AG04450 (cell line): Measurements from ENCODE around the gene MOB1B. TPM values are rescaled to one million over a fixed set of nuclear protein-coding genes. Genes with fewer than 3 reads are reported as not detected.

Experiments used
- CTCF ChIA-PET: fragments of 300-600, 350-600 bp; formaldehyde crosslinking; extraction: SDS; loops from one replicate; lab custom pipeline; 2022; ENCODE audit warnings: antibody characterized with exemption, inconsistent platforms; lab: Charles Lee
- POLR2A ChIA-PET: fragments of 350-600 bp; formaldehyde crosslinking; extraction: SDS; loops from one replicate; lab custom pipeline; 2021; ENCODE audit warnings: antibody characterized with exemption, inconsistent platforms; lab: Yijun Ruan, JAX
- DNase-seq: peaks from one replicate; pipeline ENCODE4 v3.0.0-alpha.2; 2011; ENCODE audit warnings: low read depth, low spot score
- H3K27ac ChIP-seq: one replicate; pipeline ENCODE4 v1.5.1; 2012; ENCODE audit warnings: low read depth, low read length, control low read depth
- H3K27me3 ChIP-seq: one replicate; pipeline ENCODE4 v1.6.0; 2012; ENCODE audit warnings: low read length; ENCODE audit not compliant: control insufficient read depth, insufficient read depth
- H3K4me3 ChIP-seq: 2 replicates; pipeline ENCODE4 v1.5.1; 2011; ENCODE audit warnings: mild to moderate bottlenecking, low read depth, low read length, control low read depth
- H3K9me3 ChIP-seq: 2 replicates; pipeline ENCODE4 v1.5.1; 2012; ENCODE audit warnings: low read length; ENCODE audit not compliant: control insufficient read depth, insufficient read depth
- polyA plus RNA-seq: library from polyadenylated mRNA; depleted of rRNA; stranded (reverse); fragments of >200 nt; gene quantifications from 2 replicates; pipeline ENCODE4 v1.2.3, GENCODE V29; 2011
- TF ChIP-seq, protein P1 (sequence below): IDR thresholded peaks from 2 replicates; pipeline ENCODE4 v1.5.1; 2011; ENCODE audit warnings: low read depth, low read length, control low read depth, inconsistent platforms

MOB1B gene
- polyA plus RNA-seq, 1 experiment: 21.4 TPM

DNA sequence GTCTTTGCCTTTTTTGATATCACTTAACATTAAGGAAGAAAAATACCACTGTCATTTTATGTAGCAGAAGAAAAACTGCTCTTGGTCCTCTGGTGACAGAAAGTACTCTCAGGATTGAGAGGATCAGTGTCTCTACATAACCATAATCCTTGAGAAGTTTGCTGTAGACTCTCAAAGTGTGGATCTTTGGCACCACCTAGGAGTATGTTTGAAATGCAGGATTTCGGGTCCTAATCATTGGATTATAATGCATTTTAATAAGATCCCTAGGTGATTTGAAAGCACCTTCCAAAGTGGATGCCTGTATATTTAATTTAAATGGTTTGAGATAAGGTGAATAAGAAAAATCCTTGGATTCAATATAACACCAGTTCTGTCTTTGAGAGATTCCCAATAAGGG lies 23.2 kb downstream of the MOB1B start:
- no peaks in the 10 kb centered on the region for H3K27me3 ChIP-seq
- H3K9me3 ChIP-seq: no peaks in the 10 kb centered on the region
- DNase-seq: no peak
- H3K4me3 ChIP-seq: no peak overlapping the region
- TF ChIP-seq, protein P1, sequence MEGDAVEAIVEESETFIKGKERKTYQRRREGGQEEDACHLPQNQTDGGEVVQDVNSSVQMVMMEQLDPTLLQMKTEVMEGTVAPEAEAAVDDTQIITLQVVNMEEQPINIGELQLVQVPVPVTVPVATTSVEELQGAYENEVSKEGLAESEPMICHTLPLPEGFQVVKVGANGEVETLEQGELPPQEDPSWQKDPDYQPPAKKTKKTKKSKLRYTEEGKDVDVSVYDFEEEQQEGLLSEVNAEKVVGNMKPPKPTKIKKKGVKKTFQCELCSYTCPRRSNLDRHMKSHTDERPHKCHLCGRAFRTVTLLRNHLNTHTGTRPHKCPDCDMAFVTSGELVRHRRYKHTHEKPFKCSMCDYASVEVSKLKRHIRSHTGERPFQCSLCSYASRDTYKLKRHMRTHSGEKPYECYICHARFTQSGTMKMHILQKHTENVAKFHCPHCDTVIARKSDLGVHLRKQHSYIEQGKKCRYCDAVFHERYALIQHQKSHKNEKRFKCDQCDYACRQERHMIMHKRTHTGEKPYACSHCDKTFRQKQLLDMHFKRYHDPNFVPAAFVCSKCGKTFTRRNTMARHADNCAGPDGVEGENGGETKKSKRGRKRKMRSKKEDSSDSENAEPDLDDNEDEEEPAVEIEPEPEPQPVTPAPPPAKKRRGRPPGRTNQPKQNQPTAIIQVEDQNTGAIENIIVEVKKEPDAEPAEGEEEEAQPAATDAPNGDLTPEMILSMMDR: no peak
- CTCF ChIA-PET: no interaction called here
- no peak overlapping the region for H3K27ac ChIP-seq
- POLR2A ChIA-PET: no interaction called here

DNA sequence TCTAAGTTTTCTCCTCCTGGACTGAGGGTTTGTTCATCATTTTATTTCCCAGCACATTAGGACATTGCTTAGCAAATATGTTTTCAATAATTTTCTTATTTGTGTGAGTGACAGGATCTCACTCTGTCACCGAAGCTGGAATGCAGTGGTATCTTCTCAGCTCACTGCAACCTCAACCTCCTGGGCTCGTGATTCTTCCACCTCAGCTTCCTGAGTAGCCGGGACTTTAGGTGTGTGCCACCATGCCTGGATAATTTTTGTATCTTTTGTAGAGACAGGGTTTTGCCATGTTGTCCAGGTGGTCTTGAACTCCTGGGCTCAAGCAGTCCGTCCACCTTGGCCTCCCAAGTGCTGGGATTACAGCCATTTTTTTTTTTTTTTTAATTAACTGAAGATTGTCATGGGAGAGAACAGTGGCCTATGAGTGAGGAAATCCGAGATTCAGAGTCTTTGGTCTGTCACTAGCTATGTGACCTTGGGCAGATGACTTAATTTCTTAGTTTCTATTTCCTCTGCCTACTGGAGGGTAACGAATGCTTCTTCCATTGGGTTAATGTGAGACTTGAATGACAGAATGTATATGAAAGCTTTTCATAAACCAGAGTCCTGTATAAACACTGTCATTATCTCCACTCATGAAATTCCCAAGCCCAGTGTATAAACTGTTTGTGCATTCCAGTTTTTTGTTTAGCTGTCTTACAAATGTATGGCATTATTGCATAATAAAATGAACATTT lies 23.9 kb downstream of the MOB1B start:
- CTCF ChIA-PET: no interaction called here
- POLR2A ChIA-PET: interaction anchor here (1.1 kb wide), 2 partner anchors 67 to 144 kb away, joined by 3 read pairs; partner anchors contain the start of gene DCK
- DNase-seq: no peak

DNA sequence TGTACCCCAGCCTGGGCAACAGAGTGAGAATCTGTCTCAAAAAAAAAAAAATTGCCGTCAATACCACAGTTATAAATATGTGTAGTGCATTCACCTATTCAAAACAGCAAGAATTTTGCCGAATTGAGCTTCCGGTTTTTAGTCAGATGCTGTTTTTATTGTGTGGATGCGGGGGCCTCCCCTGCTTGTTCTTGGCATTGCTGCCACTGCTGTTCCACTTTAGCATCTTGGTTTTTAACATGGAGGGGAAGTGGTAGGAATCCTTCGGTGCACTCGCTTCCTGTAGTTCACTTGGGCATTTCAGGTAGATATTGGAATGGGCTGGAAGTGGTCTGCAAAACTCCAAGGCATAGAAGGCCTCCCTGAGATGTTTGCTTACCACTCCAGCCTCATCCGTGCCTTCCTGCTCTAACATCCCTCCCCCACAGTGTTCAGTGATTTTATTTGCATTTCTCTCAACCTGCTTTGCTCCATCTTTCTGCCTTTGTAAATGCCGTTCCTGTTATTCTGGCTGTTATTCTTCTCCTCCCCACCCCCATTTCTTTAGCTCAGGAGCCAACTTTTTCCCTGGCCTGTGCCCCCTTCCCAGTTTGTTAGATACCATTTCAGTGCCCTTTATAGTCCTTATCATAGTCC lies 25.5 kb downstream of the MOB1B start:
- no peak for DNase-seq
- TF ChIP-seq, protein P1: no peak
- ChIA-PET CTCF (interaction anchor here (0.5 kb wide), 1 partner anchor 40 kb away, joined by 3 read pairs; no protein-coding TSS in a partner anchor), POLR2A (no interaction called here)
- Histone ChIP-seq H3K4me3 (no peak overlapping the region), H3K9me3 (no peaks in the 10 kb centered on the region), H3K27me3 (no peaks in the 10 kb centered on the region), H3K27ac (no peak overlapping the region)

More for the DNA sequence above, 23.9 kb downstream of the MOB1B start:
- no peak overlapping the region for H3K27ac ChIP-seq
- no peaks in the 10 kb centered on the region for H3K27me3 ChIP-seq
- TF ChIP-seq, protein P1: no peak
- H3K4me3 ChIP-seq: no peak overlapping the region
- no peaks in the 10 kb centered on the region for H3K9me3 ChIP-seq

DNA sequence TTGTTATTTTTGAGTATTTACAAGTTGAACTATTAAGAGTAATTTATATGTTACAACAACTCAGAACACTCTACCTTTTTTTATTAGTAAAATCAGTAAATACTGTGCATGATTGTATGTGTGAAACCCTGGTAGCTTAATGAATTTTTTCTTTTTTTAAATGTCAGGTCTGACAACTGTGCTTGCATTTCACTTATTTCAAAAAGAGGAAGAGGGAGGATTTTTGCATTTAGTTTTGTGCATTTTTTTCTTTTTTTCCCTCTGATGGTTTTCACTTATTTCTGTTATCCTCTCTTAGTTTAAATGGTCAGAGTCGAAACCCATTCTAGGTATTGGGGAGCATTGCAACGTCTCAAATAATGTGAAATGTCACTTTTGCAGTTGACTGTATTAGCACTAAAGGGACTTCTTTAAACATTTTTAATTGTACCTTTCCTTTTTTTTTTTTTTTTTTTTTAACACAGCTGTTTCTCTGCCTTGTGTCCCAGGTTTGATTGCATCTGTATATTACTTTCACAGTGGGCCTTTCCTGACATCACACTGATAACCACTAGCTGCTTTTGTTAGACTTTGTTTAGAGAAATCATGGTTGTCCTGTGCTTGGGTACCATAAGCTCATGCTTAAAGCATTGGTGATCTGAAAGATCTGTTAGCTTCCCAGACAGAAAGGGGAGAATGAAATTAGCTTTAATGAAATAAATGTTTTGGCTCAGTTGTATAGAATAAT lies 28.5 kb downstream of the MOB1B start:
- Histone ChIP-seq H3K9me3 (peaks cover 2% of the 10 kb centered on the region; the same call in 1 of the 2 replicates), H3K27me3 (no peaks in the 10 kb centered on the region), H3K27ac (no peak overlapping the region), H3K4me3 (no peak overlapping the region)
- CTCF ChIA-PET: interaction anchor here (0.6 to 1.2 kb wide), 4 partner anchors 12 to 1637 kb away, joined by 4 to 8 read pairs (median 6); partner anchors contain the start of gene MOB1B
- no peak for DNase-seq
- POLR2A ChIA-PET: interaction anchor here (0.7 kb wide), 1 partner anchor 66 kb away, joined by 3 read pairs; no protein-coding TSS in a partner anchor
- TF ChIP-seq, protein P1: no peak
